Calu3 (cell line): Measurements from ENCODE around the gene TMEM181. TPM values are rescaled to one million over a fixed set of nuclear protein-coding genes. Genes with fewer than 3 reads are reported as not detected.

Source experiments
- BruUV-seq: library from RNA; stranded (reverse); fragments of 400-500 nt; replicated peaks from 2 replicates; lab custom pipeline; 2021; lab: Mats Ljungman, UMichigan
- CTCF ChIA-PET: fragments of 300-600 bp; sonication (Branson Sonifier 250); formaldehyde crosslinking; loops from one replicate; lab custom pipeline; 2022; ENCODE audit warnings: antibody characterized with exemption; lab: Charles Lee
- DNase-seq: peaks from one replicate; pipeline ENCODE4 v3.0.0; 2022
- H3K27ac Mint-ChIP-seq: one replicate; pipeline ENCODE4 v1.8.0; 2022; ENCODE audit warnings: mixed read lengths; ENCODE audit not compliant: unreplicated experiment
- H3K27me3 Mint-ChIP-seq: one replicate; pipeline ENCODE4 v1.8.0; 2022; ENCODE audit warnings: mixed read lengths; ENCODE audit not compliant: unreplicated experiment
- H3K36me3 Mint-ChIP-seq: one replicate; pipeline ENCODE4 v1.8.0; 2022; ENCODE audit warnings: mild to moderate bottlenecking, moderate library complexity, mixed read lengths; ENCODE audit not compliant: insufficient read depth, unreplicated experiment
- H3K4me1 Mint-ChIP-seq: one replicate; pipeline ENCODE4 v1.8.0; 2022; ENCODE audit warnings: mild to moderate bottlenecking, low read depth, mixed read lengths; ENCODE audit not compliant: unreplicated experiment
- H3K4me3 Mint-ChIP-seq: one replicate; pipeline ENCODE4 v1.8.0; 2022; ENCODE audit warnings: mild to moderate bottlenecking, low read depth, moderate library complexity, mixed read lengths; ENCODE audit not compliant: unreplicated experiment
- H3K9me3 Mint-ChIP-seq: one replicate; pipeline ENCODE4 v1.8.0; 2022; ENCODE audit warnings: low read depth, mixed read lengths; ENCODE audit not compliant: unreplicated experiment
- CTCF ChIP-seq: fragments of 200-600 bp; IDR thresholded peaks from one replicate; pipeline ENCODE4 v1.8.0; 2022; ENCODE audit warnings: antibody characterized with exemption; ENCODE audit not compliant: unreplicated experiment
- intact Hi-C: fragments of 100-400 bp; cut with micrococcal nuclease; formaldehyde crosslinking; loops from one replicate; pipeline ENCODE4 v1.10.0; 2022; ENCODE audit not compliant: unreplicated experiment
- total RNA-seq: library from RNA; stranded (reverse); gene quantifications from 2 replicates; pipeline ENCODE4 v1.2.3, GENCODE V29; 2022

Gene TMEM181
- total RNA-seq, 1 experiment from 2014 or later = 48.7 TPM

- H3K4me3 Mint-ChIP-seq = no peak overlapping the region
- BruUV-seq = no TSS peak
- no peaks in the 10 kb centered on the region for H3K9me3 Mint-ChIP-seq
- CTCF ChIA-PET = interaction anchor here (2.1 kb wide), 1 partner anchor 393 kb away, joined by 26 read pairs; no protein-coding TSS in a partner anchor
- peaks cover 22% of the 10 kb centered on the region for H3K36me3 Mint-ChIP-seq
- no peaks in the 10 kb centered on the region for H3K27me3 Mint-ChIP-seq
- H3K4me1 Mint-ChIP-seq = peaks cover 19% of the 10 kb centered on the region
- intact Hi-C loops = no loop called here
- no peak overlapping the region for H3K27ac Mint-ChIP-seq
- TF ChIP-seq CTCF = no peak
- DNase-seq = no peak
These were observed 47.0 kb downstream of the TMEM181 start for GRCh38 chr6:158606935-158607334.

GRCh38 chr6:158607411-158608170 lies 47.7 kb downstream of the TMEM181 start:
- BruUV-seq = no TSS peak
- Mint-ChIP-seq H3K4me1 (peaks cover 19% of the 10 kb centered on the region), H3K36me3 (peaks cover 22% of the 10 kb centered on the region)

GRCh38 chr6:158608221-158608620 lies 48.3 kb downstream of the TMEM181 start:
- no peak overlapping the region for H3K4me3 Mint-ChIP-seq
- H3K36me3 Mint-ChIP-seq = peaks cover 22% of the 10 kb centered on the region
- no peaks in the 10 kb centered on the region for H3K27me3 Mint-ChIP-seq
- H3K9me3 Mint-ChIP-seq = no peaks in the 10 kb centered on the region
- H3K4me1 Mint-ChIP-seq = peaks cover 19% of the 10 kb centered on the region
- no peak for DNase-seq
- no peak overlapping the region for H3K27ac Mint-ChIP-seq
- BruUV-seq = no TSS peak
- intact Hi-C loops = no loop called here
- no peak for TF ChIP-seq CTCF
- CTCF ChIA-PET = no interaction called here

More at GRCh38 chr6:158607411-158608170, 47.7 kb downstream of the TMEM181 start:
- H3K9me3 Mint-ChIP-seq = no peaks in the 10 kb centered on the region
- no peak for TF ChIP-seq CTCF
- intact Hi-C loops = no loop called here
- H3K27me3 Mint-ChIP-seq = no peaks in the 10 kb centered on the region
- CTCF ChIA-PET = no interaction called here
- no peak overlapping the region for H3K27ac Mint-ChIP-seq
- no peak for DNase-seq
- no peak overlapping the region for H3K4me3 Mint-ChIP-seq

- H3K27ac Mint-ChIP-seq = no peak overlapping the region
- H3K9me3 Mint-ChIP-seq = no peaks in the 10 kb centered on the region
- no peak for TF ChIP-seq CTCF
- DNase-seq = no peak
- CTCF ChIA-PET = no interaction called here
- peaks cover 14% of the 10 kb centered on the region for H3K36me3 Mint-ChIP-seq
- H3K4me3 Mint-ChIP-seq = no peak overlapping the region
- H3K27me3 Mint-ChIP-seq = no peaks in the 10 kb centered on the region
- H3K4me1 Mint-ChIP-seq = peaks cover 7% of the 10 kb centered on the region
- intact Hi-C loops = no loop called here
- BruUV-seq = no TSS peak
These were observed 49.7 kb downstream of the TMEM181 start for GRCh38 chr6:158609455-158610155.
